ENCODE data around the gene RNF213. TPM values are rescaled to one million over a fixed set of nuclear protein-coding genes. Genes with fewer than 3 reads are reported as not detected.
A peak's percentile ranks its signal among the peaks of the same experiment; 100 is the strongest.

Gene RNF213
- total and polyA plus RNA-seq, 10 of the 15 experiments (the other 5 are each of a cell fraction or from before 2014, with no cell fraction given) = 18.6 to 145 (median 65.8) TPM

GRCh38 chr17:80263253-80264204 lies 2.9 kb downstream of the RNF213 start (continued):
- TF ChIP-seq WRNIP1 (IDR thresholded peaks at IDR 0.05; ENCODE audit: borderline replicate concordance, low read depth, low read length) (no peak), PAX5 (IDR thresholded peaks at IDR 0.05; ENCODE audit: borderline replicate concordance, low read depth, low read length) (peak; percentile 25; the same call in 1 of the 2 replicates), ZNF217 (IDR thresholded peaks at IDR 0.05) (no peak), ZBTB4 (CRISPR knock-in tag; IDR thresholded peaks at IDR 0.05) (peak; percentile 87; the same call in 1 of the 2 replicates), SREBF1 (IDR thresholded peaks at IDR 0.05; ENCODE audit: low read length) (no peak), CHD4 (IDR thresholded peaks at IDR 0.05) (no peak), TAF1 (IDR thresholded peaks at IDR 0.05; ENCODE audit: borderline replicate concordance, low read depth, low read length) (peak; percentile 81; the same call in 1 of the 2 replicates), FOS (IDR thresholded peaks at IDR 0.05; ENCODE audit: borderline replicate concordance, extremely low read depth, insufficient read length) (peak; percentile 12), ZNF622 (IDR thresholded peaks at IDR 0.05) (no peak), BMI1 (IDR thresholded peaks at IDR 0.05; ENCODE audit: borderline replicate concordance) (no peak), TCF7 (IDR thresholded peaks at IDR 0.05; ENCODE audit: borderline replicate concordance) (no peak), ESRRA (IDR thresholded peaks at IDR 0.05; ENCODE audit: low read length) (no peak)
- TF ChIP-seq, protein P1, sequence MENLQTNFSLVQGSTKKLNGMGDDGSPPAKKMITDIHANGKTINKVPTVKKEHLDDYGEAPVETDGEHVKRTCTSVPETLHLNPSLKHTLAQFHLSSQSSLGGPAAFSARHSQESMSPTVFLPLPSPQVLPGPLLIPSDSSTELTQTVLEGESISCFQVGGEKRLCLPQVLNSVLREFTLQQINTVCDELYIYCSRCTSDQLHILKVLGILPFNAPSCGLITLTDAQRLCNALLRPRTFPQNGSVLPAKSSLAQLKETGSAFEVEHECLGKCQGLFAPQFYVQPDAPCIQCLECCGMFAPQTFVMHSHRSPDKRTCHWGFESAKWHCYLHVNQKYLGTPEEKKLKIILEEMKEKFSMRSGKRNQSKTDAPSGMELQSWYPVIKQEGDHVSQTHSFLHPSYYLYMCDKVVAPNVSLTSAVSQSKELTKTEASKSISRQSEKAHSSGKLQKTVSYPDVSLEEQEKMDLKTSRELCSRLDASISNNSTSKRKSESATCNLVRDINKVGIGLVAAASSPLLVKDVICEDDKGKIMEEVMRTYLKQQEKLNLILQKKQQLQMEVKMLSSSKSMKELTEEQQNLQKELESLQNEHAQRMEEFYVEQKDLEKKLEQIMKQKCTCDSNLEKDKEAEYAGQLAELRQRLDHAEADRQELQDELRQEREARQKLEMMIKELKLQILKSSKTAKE (IDR thresholded peaks at IDR 0.05; ENCODE audit: low read depth, poor library complexity, severe bottlenecking) = no peak
- TF ChIP-seq, protein P2, sequence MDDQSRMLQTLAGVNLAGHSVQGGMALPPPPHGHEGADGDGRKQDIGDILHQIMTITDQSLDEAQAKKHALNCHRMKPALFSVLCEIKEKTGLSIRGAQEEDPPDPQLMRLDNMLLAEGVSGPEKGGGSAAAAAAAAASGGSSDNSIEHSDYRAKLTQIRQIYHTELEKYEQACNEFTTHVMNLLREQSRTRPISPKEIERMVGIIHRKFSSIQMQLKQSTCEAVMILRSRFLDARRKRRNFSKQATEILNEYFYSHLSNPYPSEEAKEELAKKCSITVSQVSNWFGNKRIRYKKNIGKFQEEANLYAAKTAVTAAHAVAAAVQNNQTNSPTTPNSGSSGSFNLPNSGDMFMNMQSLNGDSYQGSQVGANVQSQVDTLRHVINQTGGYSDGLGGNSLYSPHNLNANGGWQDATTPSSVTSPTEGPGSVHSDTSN (IDR thresholded peaks at IDR 0.05; ENCODE audit: insufficient replicate concordance, low read depth, low read length) = peak; percentile 46
- TF ChIP-seq, protein P3, sequence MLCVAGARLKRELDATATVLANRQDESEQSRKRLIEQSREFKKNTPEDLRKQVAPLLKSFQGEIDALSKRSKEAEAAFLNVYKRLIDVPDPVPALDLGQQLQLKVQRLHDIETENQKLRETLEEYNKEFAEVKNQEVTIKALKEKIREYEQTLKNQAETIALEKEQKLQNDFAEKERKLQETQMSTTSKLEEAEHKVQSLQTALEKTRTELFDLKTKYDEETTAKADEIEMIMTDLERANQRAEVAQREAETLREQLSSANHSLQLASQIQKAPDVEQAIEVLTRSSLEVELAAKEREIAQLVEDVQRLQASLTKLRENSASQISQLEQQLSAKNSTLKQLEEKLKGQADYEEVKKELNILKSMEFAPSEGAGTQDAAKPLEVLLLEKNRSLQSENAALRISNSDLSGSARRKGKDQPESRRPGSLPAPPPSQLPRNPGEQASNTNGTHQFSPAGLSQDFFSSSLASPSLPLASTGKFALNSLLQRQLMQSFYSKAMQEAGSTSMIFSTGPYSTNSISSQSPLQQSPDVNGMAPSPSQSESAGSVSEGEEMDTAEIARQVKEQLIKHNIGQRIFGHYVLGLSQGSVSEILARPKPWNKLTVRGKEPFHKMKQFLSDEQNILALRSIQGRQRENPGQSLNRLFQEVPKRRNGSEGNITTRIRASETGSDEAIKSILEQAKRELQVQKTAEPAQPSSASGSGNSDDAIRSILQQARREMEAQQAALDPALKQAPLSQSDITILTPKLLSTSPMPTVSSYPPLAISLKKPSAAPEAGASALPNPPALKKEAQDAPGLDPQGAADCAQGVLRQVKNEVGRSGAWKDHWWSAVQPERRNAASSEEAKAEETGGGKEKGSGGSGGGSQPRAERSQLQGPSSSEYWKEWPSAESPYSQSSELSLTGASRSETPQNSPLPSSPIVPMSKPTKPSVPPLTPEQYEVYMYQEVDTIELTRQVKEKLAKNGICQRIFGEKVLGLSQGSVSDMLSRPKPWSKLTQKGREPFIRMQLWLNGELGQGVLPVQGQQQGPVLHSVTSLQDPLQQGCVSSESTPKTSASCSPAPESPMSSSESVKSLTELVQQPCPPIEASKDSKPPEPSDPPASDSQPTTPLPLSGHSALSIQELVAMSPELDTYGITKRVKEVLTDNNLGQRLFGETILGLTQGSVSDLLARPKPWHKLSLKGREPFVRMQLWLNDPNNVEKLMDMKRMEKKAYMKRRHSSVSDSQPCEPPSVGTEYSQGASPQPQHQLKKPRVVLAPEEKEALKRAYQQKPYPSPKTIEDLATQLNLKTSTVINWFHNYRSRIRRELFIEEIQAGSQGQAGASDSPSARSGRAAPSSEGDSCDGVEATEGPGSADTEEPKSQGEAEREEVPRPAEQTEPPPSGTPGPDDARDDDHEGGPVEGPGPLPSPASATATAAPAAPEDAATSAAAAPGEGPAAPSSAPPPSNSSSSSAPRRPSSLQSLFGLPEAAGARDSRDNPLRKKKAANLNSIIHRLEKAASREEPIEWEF (IDR thresholded peaks at IDR 0.05; ENCODE audit: insufficient replicate concordance, low read depth, low read length) = peak; percentile 73

All from GM12878 (cell line).